Hepatocyte (in vitro differentiated cells): ENCODE measurements around the gene TMEM51. TPM values are rescaled to one million over a fixed set of nuclear protein-coding genes. Genes with fewer than 3 reads are reported as not detected.

Source experiments
- DNase-seq: peaks from one replicate; pipeline ENCODE4 v3.0.0-alpha.2; 2016; ENCODE audit warnings: low spot score
- H2AFZ ChIP-seq: fragments of 200-600 bp; sonication (generic); 2 replicates; pipeline ENCODE4 v1.6.0; 2016; ENCODE audit warnings: antibody characterized with exemption, mild to moderate bottlenecking
- H3K27ac ChIP-seq: fragments of 200-600 bp; sonication (generic); 2 replicates; pipeline ENCODE4 v1.5.1; 2016; ENCODE audit warnings: mild to moderate bottlenecking
- H3K27me3 ChIP-seq: fragments of 200-600 bp; sonication (generic); 2 replicates; pipeline ENCODE4 v1.6.1; 2016
- H3K36me3 ChIP-seq: fragments of 200-600 bp; sonication (generic); replicated peaks from 2 replicates; pipeline ENCODE4 v1.5.1; 2016; ENCODE audit warnings: low read depth; ENCODE audit not compliant: insufficient read depth
- H3K4me1 ChIP-seq: fragments of 200-600 bp; sonication (generic); 2 replicates; pipeline ENCODE4 v1.5.1; 2016; ENCODE audit warnings: mild to moderate bottlenecking, moderate library complexity; ENCODE audit not compliant: insufficient read depth
- H3K4me2 ChIP-seq: fragments of 200-600 bp; sonication (generic); 2 replicates; pipeline ENCODE4 v1.6.0; 2016
- H3K4me3 ChIP-seq: fragments of 200-600 bp; sonication (generic); 2 replicates; pipeline ENCODE4 v1.5.1; 2016; ENCODE audit warnings: mild to moderate bottlenecking
- H3K79me2 ChIP-seq: fragments of 200-600 bp; sonication (generic); 2 replicates; pipeline ENCODE4 v1.6.0; 2017; ENCODE audit warnings: mild to moderate bottlenecking
- H3K9me2 ChIP-seq: fragments of 200-600 bp; sonication (generic); replicated peaks from 2 replicates; pipeline ENCODE4 v1.6.0; 2017; ENCODE audit warnings: mild to moderate bottlenecking; ENCODE audit not compliant: insufficient read depth
- H3K9me3 ChIP-seq: fragments of 200-600 bp; sonication (generic); 2 replicates; pipeline ENCODE4 v1.5.1; 2016; ENCODE audit warnings: low read depth, mild to moderate bottlenecking
- H4K20me1 ChIP-seq: fragments of 200-600 bp; sonication (generic); 2 replicates; pipeline ENCODE4 v1.6.0; 2016; ENCODE audit warnings: mild to moderate bottlenecking; ENCODE audit not compliant: insufficient read depth, poor library complexity, severe bottlenecking
- CTCF ChIP-seq: fragments of 200-600 bp; sonication (generic); IDR thresholded peaks from 2 replicates; pipeline ENCODE4 v1.5.1; 2016; ENCODE audit warnings: antibody characterized with exemption, mild to moderate bottlenecking; ENCODE audit not compliant: poor library complexity
- EZH2 ChIP-seq: fragments of 200-600 bp; sonication (generic); IDR thresholded peaks from 2 replicates; pipeline ENCODE4 v1.6.1; 2016; ENCODE audit warnings: antibody characterized with exemption, mild to moderate bottlenecking, borderline replicate concordance
- EZH2phosphoT487 ChIP-seq: fragments of 200-600 bp; sonication (generic); IDR thresholded peaks from one replicate; pipeline ENCODE4 v1.6.1; 2018; ENCODE audit warnings: antibody characterized with exemption, mild to moderate bottlenecking, low read depth, moderate library complexity; ENCODE audit not compliant: unreplicated experiment, severe bottlenecking
- WGBS: methylation state at CpG from one replicate; pipeline ENCODE4 v1.1.6; 2016; ENCODE audit warnings: low lambda C conversion rate; ENCODE audit errors: missing lambda C conversion rate; 5-methylcytosine and 5-hydroxymethylcytosine counted together
- polyA plus RNA-seq: library from polyadenylated mRNA; unstranded; fragments of >200 nt; fragmentation: Nextera tagmentation; extraction: Ambion mirVana; gene quantifications from 2 replicates; pipeline ENCODE4 v1.2.1, GENCODE V29; 2016
- total RNA-seq: library from RNA; depleted of rRNA; stranded (reverse); fragments of >200 nt; gene quantifications from 2 replicates; pipeline ENCODE4 v1.2.3, GENCODE V29; 2014

The TMEM51 gene
- total and polyA plus RNA-seq, 2 experiments from 2014 or later = 23.4 to 24.0 TPM

- no peaks in the 10 kb centered on the region for H3K36me3 ChIP-seq
- H3K27ac ChIP-seq = peak overlapping the region; percentile 90
- H3K9me3 ChIP-seq = no peaks in the 10 kb centered on the region
- no peak overlapping the region for H3K4me3 ChIP-seq
- H3K9me2 ChIP-seq = no peaks in the 10 kb centered on the region
- 45% methylated on average over 13 of the region's 13 CpGs for WGBS
- no peaks in the 10 kb centered on the region for H3K27me3 ChIP-seq
- no peak overlapping the region for H2AFZ ChIP-seq
- peaks cover 36% of the 10 kb centered on the region for H3K79me2 ChIP-seq
- peak; percentile 63 for DNase-seq
- no peaks in the 10 kb centered on the region for H4K20me1 ChIP-seq
- no peak for TF ChIP-seq EZH2
- TF ChIP-seq EZH2phosphoT487 = no peak
- no peak for TF ChIP-seq CTCF
- H3K4me1 ChIP-seq = peaks cover 44% of the 10 kb centered on the region
- peak overlapping the region; percentile 61 for H3K4me2 ChIP-seq
Observed at GRCh38 chr1:15201849-15202551, 48.5 kb downstream of the TMEM51 start.

GRCh38 chr1:15204931-15205330, 51.4 kb downstream of the TMEM51 start:
- no peak overlapping the region for H3K4me2 ChIP-seq
- TF ChIP-seq EZH2 (no peak), CTCF (no peak), EZH2phosphoT487 (no peak)

GRCh38 chr1:15205586-15206346, 52.2 kb downstream of the TMEM51 start:
- H3K27me3 ChIP-seq = no peaks in the 10 kb centered on the region
- no peaks in the 10 kb centered on the region for H3K9me2 ChIP-seq
- no peaks in the 10 kb centered on the region for H3K9me3 ChIP-seq
- H2AFZ ChIP-seq = no peak overlapping the region
- 85% methylated on average over 12 of the region's 12 CpGs for WGBS
- no peak for DNase-seq
- no peak overlapping the region for H3K27ac ChIP-seq
- no peak for TF ChIP-seq EZH2phosphoT487
- TF ChIP-seq EZH2 = no peak
- no peak for TF ChIP-seq CTCF
- peaks cover 45% of the 10 kb centered on the region for H3K4me1 ChIP-seq
- H3K79me2 ChIP-seq = peaks cover 52% of the 10 kb centered on the region
- no peaks in the 10 kb centered on the region for H3K36me3 ChIP-seq
- no peak overlapping the region for H3K4me3 ChIP-seq
- peaks cover 4% of the 10 kb centered on the region for H4K20me1 ChIP-seq
- H3K4me2 ChIP-seq = peak overlapping the region; percentile 8

More at GRCh38 chr1:15204931-15205330, 51.4 kb downstream of the TMEM51 start:
- H3K79me2 ChIP-seq = peaks cover 45% of the 10 kb centered on the region
- H3K9me2 ChIP-seq = no peaks in the 10 kb centered on the region
- H3K4me3 ChIP-seq = no peak overlapping the region
- no peak overlapping the region for H2AFZ ChIP-seq
- no peak overlapping the region for H3K27ac ChIP-seq
- 93% methylated on average over 7 of the region's 7 CpGs for WGBS
- H3K4me1 ChIP-seq = peaks cover 51% of the 10 kb centered on the region
- no peaks in the 10 kb centered on the region for H3K36me3 ChIP-seq
- H3K9me3 ChIP-seq = no peaks in the 10 kb centered on the region
- H4K20me1 ChIP-seq = no peaks in the 10 kb centered on the region
- no peaks in the 10 kb centered on the region for H3K27me3 ChIP-seq
- DNase-seq = no peak
